GM19239 (cell line): ENCODE results near the gene CFAP119.

Experiments used
- DNase-seq: peaks from one replicate; pipeline ENCODE4 v3.0.0; 2011; ENCODE audit warnings: low spot score; ENCODE audit not compliant: insufficient read length
- FAIRE-seq: peaks from 2 replicates; lab custom pipeline; 2011; peaks lifted over from hg19 to GRCh38; lab: Jason Lieb, UNC

CFAP119 gene

DNA sequence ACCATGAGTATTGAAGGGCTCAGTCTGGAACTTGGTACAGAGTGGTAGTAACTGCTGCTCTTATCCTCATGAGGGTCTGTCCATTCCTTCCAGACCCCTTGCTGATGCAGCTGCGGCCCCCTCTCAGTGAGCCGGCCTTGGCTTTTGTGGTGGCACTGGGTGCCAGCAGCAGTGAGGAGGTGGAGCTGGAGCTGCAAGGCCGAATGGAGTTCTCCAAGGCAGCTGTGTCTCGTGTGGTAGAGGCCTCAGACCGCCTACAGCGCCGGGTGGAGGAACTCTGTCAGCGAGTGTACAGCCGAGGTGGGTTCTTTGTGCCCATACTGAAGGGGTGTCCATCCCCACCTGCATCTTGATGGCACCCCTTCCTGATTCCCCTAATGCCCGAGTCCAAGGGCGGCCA is 2.2 kb upstream of the CFAP119 start:
- DNase-seq, result no peak
- no peak for FAIRE-seq

DNA sequence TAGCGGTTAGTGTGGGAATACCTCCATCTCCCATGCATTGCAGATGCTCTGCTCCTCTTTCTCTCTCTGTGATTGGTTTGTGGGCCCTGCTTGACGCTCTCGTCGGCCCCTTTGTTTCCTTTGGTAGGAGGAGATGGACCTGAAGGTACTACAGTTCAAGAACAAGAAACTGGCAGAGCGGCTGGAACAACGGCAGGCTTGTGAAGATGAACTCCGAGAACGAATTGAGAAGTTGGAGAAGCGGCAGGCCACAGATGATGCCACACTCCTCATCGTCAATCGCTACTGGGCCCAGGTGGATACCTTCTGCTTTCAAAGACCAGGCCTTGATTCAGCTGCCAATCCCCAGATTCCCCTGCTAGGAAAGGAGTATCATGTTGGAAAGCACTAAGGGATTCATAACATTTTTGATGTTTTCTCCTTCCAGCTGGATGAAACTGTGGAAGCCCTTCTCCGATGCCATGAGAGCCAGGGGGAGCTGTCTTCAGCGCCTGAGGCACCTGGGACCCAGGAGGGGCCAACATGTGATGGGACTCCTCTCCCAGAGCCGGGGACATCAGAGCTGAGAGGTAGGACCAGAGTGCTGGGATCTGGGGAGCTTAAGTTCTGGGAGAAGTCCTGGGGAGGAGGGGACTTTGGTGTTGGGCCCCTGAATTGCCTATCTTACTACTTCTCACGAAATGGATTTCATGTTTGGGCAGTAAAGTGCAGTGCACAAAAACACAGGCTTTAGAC is 1.3 kb upstream of the CFAP119 start:
- no peak for DNase-seq

DNA sequence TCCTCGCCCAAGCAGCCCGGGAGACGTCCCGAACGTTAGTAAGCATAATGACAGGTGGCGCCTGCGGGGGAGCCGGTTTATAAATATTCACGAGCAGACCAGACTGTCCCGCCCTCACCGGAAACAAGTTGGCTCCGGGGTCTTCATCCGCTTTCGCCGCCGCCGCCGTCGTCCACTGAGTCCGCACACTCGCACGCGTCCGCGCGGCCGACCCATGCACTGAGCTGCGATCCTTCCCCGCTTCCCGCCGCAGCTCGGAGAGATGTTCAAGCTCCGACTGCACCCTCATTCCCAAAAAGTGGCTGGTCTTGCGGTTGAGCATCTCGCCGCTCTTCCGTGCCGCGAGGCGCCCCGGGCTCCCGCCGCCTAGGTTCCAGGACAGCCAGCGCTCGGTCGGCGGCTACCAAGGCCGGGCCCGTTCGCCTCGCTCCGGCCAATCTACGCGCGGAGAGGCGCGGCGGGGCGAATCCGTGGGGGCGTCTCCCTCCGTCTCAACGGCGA is 385 bp downstream of the CFAP119 start:
- FAIRE-seq, result no peak
- DNase-seq, result no peak

More for the DNA sequence above, 1.3 kb upstream of the CFAP119 start:
- no peak for FAIRE-seq

DNA sequence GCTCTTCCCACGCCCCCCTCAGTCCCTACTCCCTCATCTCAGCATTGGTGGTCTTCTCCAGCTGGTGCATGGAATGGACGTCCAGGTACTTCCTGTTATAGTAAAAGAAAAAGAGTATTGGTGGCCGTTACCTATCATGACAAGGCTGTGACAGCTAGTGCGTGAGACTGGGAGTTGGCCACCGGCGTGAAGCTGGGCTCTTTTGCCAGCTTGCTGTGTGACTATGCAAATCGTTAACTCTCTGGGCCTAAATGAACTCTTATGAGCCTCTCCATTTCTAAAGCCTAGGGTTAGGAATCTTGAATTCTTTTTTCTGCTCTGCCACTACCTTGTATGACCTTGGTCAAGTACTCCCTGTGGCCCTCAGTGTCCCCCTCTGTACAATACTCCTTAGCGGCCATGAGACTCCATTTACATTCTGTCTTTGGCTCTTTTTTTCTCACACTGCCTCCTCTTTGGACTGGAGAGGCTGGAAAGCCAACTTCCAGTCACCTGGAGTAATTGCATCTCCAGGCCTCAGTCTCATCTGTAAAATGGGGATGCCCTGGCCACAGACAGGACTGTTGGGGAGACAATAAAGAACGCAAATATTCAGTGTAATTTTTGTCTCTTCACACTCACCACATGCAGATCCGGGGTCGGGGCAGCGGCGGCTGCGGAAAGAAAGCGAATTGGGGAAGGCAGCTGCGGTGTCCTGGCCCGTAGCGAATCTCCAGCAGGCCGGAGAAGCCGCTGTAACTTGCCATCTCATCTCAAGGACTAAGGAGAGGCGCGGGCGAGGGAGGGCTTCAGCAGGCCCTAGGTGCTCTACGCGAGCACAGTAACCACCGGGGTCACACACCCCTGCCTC is 1.1 kb downstream of the CFAP119 start:
- peak; percentile 4 for FAIRE-seq

DNA sequence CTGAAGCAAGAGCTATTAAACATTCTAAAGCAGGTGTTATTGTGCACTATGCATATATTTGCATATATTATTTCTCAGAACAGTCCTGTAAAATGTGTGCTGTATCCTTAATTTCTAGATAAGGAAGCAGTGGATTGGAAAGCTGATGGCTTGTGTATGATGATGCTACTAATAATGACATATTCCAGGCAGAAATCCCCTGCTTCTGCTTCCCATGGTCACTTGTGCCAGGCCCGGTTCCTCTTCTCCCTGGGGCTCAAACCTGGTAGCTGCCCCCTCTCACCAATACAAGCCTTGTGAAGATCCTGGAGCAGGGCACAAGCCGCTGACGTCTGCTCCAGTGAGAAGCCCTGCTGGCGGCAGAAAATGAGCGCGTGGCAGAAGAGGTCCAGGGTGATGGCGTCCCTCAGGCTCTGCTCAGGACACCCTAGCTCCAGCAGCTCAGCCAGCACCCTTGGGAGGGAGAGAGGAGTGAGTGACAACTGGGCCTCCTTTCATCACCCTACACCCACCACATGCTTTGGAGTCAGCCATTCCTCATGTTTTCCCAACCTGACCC is 1.8 kb downstream of the CFAP119 start:
- DNase-seq (no peak), FAIRE-seq (no peak)

More for the DNA sequence above, 1.1 kb downstream of the CFAP119 start:
- no peak for DNase-seq

DNA sequence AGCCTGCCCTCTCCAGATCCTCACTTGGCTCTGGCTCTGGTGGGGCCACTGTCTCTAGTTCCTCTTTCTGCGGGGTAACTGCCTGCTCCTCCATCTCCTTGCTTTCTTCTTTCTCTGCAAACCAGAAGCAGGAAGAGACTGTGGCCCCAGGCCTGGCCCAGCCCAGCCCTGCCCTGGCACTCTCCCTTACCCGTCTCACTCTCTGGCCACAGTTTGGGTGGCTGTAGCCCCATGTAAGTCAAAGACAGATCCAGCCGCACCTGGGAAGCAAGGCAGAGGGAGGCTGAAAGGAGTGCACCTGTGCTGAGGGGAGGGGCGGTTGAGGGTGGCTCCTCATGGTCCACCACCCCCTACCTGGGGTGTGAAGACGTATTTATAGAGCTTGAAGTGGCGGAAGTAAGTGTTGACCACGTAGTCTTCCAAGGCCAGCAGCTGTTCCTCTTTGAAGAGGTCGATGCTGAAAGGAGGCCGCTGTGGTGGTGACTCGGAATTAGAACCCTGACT is 2.8 kb downstream of the CFAP119 start:
- DNase-seq, result no peak
- no peak for FAIRE-seq

DNA sequence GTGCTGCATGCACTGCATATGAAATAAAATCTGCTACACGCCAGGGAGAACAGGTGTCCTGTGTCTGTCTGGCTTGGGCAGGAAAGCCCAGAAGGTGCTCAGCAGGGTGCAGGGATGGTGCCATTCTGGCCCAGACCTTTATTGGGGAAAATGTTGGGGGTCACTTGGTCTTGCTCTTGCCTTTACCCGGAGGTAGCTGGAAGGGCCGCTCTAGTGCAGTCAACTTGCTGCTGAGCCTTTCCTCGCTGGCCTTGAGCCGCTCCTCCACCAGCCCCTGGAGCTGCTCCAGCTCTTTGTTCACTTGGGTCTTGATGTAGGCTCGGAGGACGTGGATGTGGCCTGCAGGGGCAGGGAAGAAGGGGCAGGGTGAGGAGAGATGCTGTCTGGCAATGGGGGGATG is 4.5 kb downstream of the CFAP119 start:
- no peak for DNase-seq
- no peak for FAIRE-seq

DNA sequence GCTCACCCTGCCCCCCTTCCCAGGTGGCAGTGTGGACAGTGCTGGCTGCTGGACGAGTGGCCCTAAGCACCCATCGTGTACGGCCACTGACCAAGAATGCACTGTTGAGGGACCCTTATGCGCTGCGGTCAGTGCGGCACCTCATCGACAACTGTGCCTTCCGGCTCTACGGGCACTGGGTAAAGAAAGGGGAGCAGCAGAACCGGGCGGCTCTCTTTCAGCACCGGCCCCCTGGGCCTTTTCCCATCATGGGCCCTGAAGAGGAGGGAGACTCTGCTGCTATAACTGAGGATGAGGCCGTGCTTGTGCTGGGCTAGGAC is 5.1 kb downstream of the CFAP119 start:
- no peak for FAIRE-seq
- no peak for DNase-seq

DNA sequence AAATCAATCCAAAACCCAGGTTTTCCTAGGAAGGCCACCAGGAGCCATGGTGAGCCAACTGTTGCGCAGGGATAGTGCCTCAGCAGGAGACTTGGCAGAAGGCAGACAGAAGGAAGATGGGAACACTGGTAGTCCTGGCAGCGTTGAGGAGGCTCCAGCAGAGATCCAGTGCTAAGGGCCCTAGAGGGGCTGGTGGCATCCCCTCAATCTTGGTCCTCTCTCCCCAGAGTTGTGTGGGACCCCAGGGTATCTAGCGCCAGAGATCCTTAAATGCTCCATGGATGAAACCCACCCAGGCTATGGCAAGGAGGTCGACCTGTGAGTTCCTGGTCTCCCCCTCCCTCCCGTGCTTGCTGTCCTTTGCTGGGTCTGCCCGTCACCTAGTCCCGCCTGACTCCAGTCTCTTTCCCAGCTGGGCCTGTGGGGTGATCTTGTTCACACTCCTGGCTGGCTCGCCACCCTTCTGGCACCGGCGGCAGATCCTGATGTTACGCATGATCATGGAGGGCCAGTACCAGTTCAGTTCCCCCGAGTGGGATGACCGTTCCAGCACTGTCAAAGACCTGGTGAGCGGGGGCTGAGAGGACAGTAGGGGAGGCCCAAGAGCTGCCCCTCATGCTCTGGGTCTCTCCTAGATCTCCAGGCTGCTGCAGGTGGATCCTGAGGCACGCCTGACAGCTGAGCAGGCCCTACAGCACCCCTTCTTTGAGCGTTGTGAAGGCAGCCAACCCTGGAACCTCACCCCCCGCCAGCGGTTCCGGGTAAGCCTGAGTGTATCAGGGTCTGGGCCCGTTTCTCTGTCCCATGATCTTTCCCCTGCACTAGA is 5.7 kb downstream of the CFAP119 start:
- no peak for FAIRE-seq
- DNase-seq, result no peak

DNA sequence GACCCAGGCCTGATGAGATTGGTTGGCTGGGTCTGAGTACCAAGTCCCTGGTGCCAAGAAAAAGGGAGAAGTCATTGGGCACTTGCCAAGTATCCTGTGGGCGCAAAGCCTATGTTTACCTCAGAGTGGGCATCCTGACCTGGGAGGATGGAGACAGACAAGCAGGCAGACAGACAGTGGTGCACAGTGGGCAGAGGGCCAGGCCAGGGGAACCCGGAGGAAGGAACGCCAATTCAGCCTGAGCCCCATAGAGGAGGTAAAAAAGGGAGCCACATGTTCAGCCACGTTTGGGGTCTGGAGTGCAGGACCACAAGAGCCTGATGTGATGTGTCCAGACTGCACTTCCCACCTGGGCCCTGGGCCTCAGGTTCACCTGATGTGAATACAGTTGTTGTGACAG is 8.3 kb downstream of the CFAP119 start:
- no peak for DNase-seq
- no peak for FAIRE-seq

DNA sequence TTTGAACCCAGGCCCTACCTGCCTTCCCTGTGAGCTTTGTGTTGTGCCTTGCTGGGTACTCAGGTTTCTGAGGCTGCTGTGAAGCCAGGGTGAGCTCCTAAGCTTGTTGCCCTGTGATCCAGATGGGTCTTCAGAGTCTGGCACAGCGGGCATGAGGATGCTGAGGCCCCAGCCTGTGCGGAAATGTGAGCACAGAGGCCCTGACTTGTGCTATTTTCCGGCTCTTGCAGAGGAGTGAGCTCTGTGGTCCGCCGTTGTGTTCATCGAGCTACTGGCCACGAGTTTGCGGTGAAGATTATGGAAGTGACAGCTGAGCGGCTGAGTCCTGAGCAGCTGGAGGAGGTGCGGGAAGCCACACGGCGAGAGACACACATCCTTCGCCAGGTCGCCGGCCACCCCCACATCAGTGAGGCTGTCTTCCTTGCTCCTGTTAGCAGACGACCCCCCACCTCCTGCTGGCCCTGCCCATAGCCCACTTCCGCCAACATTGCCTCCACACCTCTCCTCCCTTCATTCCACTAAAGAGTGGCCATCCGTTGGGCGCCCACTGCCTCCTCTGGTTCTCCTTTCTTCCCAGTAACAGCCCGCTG is 10.9 kb downstream of the CFAP119 start:
- DNase-seq, result no peak
- FAIRE-seq, result no peak

DNA sequence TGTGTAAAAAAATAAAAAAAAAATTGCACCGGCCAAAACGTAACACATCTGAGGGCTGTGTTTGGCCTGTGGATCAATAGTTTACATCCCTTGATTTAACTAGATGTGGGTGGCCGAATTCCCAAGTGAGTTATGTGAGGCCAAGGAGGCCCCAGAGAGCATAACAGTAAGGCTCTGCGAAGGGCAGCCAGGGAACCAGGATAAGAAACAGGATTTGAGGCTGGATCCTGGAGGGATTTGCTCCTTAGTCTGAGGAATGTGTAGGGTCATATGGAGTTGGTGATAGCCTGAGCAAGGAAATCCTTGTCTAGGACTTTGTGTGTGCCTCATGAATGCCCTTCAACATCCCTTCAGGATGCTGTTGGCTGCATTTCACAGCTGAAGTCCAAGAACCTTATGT is 11.7 kb downstream of the CFAP119 start:
- no peak for DNase-seq

DNA sequence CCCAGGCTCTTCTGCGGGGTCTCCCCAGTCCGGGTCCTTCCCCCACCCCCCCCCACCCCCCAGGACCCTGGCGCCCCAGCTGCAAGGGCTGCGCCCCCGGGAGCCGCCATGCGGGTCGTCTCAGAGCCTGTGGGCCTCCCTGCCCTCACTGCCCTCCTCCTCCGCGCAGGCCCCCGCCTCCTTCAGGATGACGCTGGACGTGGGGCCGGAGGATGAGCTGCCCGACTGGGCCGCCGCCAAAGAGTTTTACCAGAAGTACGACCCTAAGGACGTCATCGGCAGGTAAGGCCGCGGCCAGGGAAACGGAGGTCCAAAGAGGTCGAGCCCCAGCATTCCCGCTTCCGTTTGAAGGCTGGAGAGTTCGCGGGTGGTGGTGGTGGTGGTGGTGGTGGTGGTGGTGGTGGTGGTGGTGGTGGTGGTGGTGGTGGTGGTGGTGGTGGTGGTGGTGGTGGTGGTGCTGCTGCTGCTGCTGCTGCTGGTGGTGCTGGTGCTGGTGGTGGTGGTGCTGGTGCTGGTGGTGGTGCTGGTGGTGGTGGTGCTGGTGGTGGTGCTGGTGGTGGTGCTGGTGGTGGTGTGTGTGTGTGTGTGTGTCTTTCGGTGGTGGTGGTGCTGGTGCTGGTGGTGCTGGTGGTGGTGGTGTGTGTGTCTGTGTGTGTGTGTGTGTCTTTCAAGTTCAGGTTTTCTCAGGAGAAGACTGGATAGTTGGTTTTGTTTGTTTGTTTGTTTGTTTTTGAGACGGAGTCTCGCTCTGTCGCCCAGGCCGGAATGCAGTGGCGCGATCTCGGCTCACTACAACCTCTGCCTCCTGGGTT is 13.0 kb downstream of the CFAP119 start:
- DNase-seq (no peak), FAIRE-seq (no peak)

More for the DNA sequence above, 11.7 kb downstream of the CFAP119 start:
- no peak for FAIRE-seq

DNA sequence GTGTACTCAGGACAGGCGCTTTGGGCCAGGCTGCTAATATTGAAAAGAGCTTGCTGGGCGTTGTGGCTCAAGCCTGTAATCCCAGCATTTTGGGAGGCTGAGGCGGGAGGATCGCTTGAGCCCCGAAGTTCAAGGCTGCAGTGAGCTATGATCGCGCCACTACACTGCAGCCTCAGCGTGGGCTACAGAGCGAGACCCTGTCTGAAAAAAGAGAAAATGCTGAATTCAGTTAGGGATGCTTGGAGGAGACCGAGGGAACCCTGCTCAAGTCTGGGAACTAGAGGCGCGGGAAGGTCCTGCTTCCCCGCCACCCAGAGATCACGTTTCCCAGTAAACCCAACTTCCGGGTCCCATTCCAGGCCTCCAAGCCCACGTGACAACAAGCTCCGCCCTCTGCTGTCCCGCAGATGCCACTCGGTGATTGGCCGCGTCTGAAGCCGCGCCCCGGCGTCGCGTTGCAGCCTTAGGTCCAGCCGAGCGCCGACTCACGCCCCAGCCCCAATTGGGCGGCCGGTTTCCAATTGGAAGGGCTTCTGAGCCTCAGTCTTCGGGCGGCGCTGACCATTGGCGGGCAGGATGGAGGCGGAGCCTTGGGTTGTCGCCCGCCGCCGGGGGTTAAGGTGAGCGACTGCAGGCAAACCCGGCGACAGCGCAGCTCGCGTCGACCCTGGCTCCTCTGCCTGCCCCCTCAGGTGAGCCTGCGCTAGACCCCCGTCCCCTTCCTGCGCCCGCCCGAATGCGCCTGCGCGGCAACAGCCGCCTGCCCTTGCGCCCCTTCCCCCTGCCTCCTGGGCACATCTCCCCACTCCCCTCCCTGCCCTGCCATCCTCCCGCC is 13.8 kb downstream of the CFAP119 start, which contains the start of gene PHKG2:
PHKG2 (plus strand) TSS at position 627 of the 835 bp plus-strand sequence. CDS start 396 bp downstream, outside the sequence.
- DNase-seq (peak; percentile 98), FAIRE-seq (peak; percentile 98)

DNA sequence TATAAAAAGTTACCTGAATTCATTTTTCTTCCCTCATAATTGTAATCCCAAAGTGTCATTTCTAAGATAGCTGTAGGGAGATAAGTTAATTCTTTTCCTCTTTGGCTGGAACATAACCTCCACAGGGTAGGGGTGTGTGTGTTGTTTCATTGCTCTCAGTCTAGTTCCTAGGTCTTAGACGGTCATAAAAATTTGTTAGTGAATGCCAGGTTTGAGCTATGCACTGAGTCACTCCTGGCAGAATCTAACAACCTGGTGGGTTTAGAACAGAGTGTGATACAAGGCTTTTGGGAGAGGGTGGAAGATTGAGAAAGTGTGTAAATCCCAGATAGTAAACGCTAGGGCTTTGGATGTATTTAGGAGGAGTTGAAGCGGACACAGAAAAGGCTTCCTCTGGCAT is 14.5 kb downstream of the CFAP119 start:
- DNase-seq (no peak), FAIRE-seq (peak; percentile 44)

DNA sequence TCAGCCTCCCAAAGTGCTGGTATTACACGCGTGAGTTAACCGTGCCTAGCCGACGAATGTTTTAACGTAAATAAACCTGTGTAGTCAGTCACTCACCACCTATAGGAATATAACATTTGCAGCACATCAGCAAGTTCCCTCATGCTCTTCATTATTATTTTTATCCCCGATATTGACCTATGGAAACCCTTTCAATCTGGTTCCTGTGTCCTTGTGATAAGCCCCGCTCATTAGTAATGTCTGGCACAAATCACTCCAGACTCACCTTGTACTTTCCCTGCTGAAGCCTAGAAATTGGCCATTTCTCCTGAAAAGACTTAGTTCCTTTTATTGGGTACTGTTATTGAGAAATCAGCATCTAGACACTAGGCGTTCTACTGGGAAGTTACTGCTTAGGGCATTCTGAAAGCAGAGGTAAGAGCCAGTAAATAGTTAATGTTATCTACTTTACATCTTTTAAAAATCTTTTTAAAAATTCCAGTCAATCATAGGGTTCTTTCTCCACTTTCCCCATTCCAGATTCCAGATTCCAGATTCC is 15.2 kb downstream of the CFAP119 start:
- no peak for DNase-seq
- FAIRE-seq, result no peak

DNA sequence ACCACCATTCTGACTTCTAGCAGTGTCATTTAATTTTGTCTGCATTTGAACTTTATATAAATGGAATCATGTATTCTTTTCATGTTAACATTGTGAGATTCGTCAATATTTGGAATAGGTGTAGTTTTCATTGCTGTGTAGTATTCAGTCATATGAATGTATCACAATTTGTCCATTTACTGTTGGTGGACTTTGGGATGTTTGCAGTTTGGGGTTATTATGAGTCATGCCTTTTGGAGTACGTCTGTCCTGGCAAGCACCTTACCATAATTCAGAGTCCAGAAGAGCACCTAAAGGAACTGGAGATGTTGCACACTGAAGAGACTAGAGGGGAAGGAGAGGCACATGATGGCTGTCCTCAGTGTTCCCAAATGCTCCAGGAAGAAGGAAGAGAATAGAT is 16.8 kb downstream of the CFAP119 start:
- no peak for FAIRE-seq
- DNase-seq, result no peak

DNA sequence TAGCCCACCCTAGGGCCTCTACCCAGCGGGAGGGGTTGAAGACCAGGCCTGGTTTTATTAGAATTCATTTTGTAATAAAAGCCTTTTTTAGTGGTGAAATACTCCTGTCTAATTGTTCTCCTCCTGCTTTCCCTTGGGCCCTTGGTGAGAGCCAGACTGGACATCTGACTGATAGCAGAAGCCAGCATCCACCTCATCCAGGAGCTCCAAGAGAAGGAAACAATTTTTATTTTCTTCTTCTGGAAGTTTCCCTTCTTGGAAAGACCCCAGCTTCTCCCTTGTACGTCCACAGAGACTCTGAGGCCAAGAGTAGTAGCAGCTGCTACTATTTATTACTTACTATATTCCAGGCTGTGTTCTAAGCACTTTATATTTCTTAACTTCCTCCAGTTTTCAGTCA is 17.7 kb downstream of the CFAP119 start:
- DNase-seq (no peak), FAIRE-seq (no peak)
